HepG2 (cell line): ENCODE measurements around the gene GP1BA. TPM values are rescaled to one million over a fixed set of nuclear protein-coding genes. Genes with fewer than 3 reads are reported as not detected.

ENCODE experiments used
- EZH2 ChIP-seq: conservative IDR thresholded peaks from 2 replicates; pipeline ENCODE4 v1.6.1; 2012; ENCODE audit warnings: mild to moderate bottlenecking, low read depth, low read length, moderate library complexity
- GATA4 ChIP-seq: sonication (generic); IDR thresholded peaks from 2 replicates; pipeline ENCODE4 v1.6.1; 2016; ENCODE audit warnings: antibody characterized with exemption, low read depth, borderline replicate concordance
- KLF6 ChIP-seq: IDR thresholded peaks from 2 replicates; pipeline ENCODE4 v1.8.0; 2016; ENCODE audit warnings: missing biosample characterization, missing genetic modification reagents
- MATR3 ChIP-seq: sonication (generic); formaldehyde crosslinking; IDR thresholded peaks from 2 replicates; pipeline ENCODE4 v1.4.0; 2020; ENCODE audit warnings: missing genetic modification reagents
- NFIC ChIP-seq: IDR thresholded peaks from 2 replicates; pipeline ENCODE4 v1.6.1; 2012; ENCODE audit warnings: mild to moderate bottlenecking, low read length, inconsistent platforms
- NFYC ChIP-seq: IDR thresholded peaks from 2 replicates; pipeline ENCODE4 v1.6.1; 2016; ENCODE audit warnings: missing genetic modification reagents, missing compliant biosample characterization
- SIN3B ChIP-seq: fragments of 150-350 bp; IDR thresholded peaks from 2 replicates; pipeline ENCODE4 v1.6.1; 2014; ENCODE audit warnings: low read length
- SPEN ChIP-seq: sonication (generic); formaldehyde crosslinking; IDR thresholded peaks from 2 replicates; pipeline ENCODE4 v1.5.1; 2020; ENCODE audit warnings: low read depth, mild to moderate bottlenecking, missing genetic modification reagents
- SRY ChIP-seq: sonication (generic); formaldehyde crosslinking; IDR thresholded peaks from 2 replicates; pipeline ENCODE4 v1.8.0; 2022; ENCODE audit warnings: mild to moderate bottlenecking, missing genetic modification reagents
- TARDBP ChIP-seq: sonication (generic); formaldehyde crosslinking; IDR thresholded peaks from 2 replicates; pipeline ENCODE4 v1.8.0; 2022; ENCODE audit warnings: mild to moderate bottlenecking, missing genetic modification reagents
- ZBTB38 ChIP-seq: sonication (generic); formaldehyde crosslinking; IDR thresholded peaks from 2 replicates; pipeline ENCODE4 v1.5.1; 2020; ENCODE audit warnings: mild to moderate bottlenecking, missing genetic modification reagents
- ZBTB49 ChIP-seq: sonication (generic); formaldehyde crosslinking; IDR thresholded peaks from 2 replicates; pipeline ENCODE4 v1.4.0; 2020; ENCODE audit warnings: missing genetic modification reagents, borderline replicate concordance
- ZBTB7B ChIP-seq: sonication (generic); formaldehyde crosslinking; IDR thresholded peaks from 2 replicates; pipeline ENCODE4 v1.4.0; 2020; ENCODE audit warnings: missing genetic modification reagents
- ZFP36L1 ChIP-seq: sonication (generic); formaldehyde crosslinking; IDR thresholded peaks from 2 replicates; pipeline ENCODE4 v1.8.0; 2022; ENCODE audit warnings: mild to moderate bottlenecking, missing genetic modification reagents, moderate library complexity
- ZNF17 ChIP-seq: sonication (generic); formaldehyde crosslinking; IDR thresholded peaks from 2 replicates; pipeline ENCODE4 v1.5.0; 2020; ENCODE audit warnings: mild to moderate bottlenecking, missing genetic modification reagents
- ZNF180 ChIP-seq: sonication (generic); formaldehyde crosslinking; IDR thresholded peaks from 2 replicates; pipeline ENCODE4 v1.4.0; 2020; ENCODE audit warnings: low read depth, missing genetic modification reagents, borderline replicate concordance
- ZNF383 ChIP-seq: sonication (generic); formaldehyde crosslinking; IDR thresholded peaks from 2 replicates; pipeline ENCODE4 v1.4.0; 2020; ENCODE audit warnings: missing genetic modification reagents, mild to moderate bottlenecking, borderline replicate concordance
- ZNF430 ChIP-seq: sonication (generic); formaldehyde crosslinking; IDR thresholded peaks from 2 replicates; pipeline ENCODE4 v1.9.0; 2021; ENCODE audit warnings: mild to moderate bottlenecking, missing genetic modification reagents
- ZNF460 ChIP-seq: sonication (generic); formaldehyde crosslinking; IDR thresholded peaks from 2 replicates; pipeline ENCODE4 v1.5.1; 2020; ENCODE audit warnings: missing genetic modification reagents, mild to moderate bottlenecking, borderline replicate concordance
- ZNF598 ChIP-seq: sonication (generic); formaldehyde crosslinking; IDR thresholded peaks from 2 replicates; pipeline ENCODE4 v1.5.1; 2020; ENCODE audit warnings: mild to moderate bottlenecking, missing genetic modification reagents, borderline replicate concordance
- ZNF670 ChIP-seq: sonication (generic); formaldehyde crosslinking; IDR thresholded peaks from 2 replicates; pipeline ENCODE4 v1.8.0; 2022; ENCODE audit warnings: mild to moderate bottlenecking, missing genetic modification reagents, borderline replicate concordance
- ZNF674 ChIP-seq: sonication (generic); formaldehyde crosslinking; IDR thresholded peaks from 2 replicates; pipeline ENCODE4 v1.5.0; 2020; ENCODE audit warnings: low read depth, mild to moderate bottlenecking, missing genetic modification reagents
- polyA plus RNA-seq, 8 experiments: library from polyadenylated mRNA; depleted of rRNA in 3 of 8; stranded (reverse) in 7 of 8; unstranded in 1 of 8; fragments of >200 nt; fragmentation: Illumina TruSeq in 4 of 8; extraction: Trizol in 4 of 8; gene quantifications; 2 replicates each; pipeline versions ENCODE4 v1.2.1 to v1.2.3, GENCODE V29; 2011 to 2016; ENCODE audit warnings: low read depth in 4 of 8, missing spikeins in 1 of 8, mixed read lengths in 1 of 8; ENCODE audit not compliant: insufficient read depth in 1 of 8
- total RNA-seq, 5 experiments: library from RNA; depleted of rRNA; stranded (reverse); fragments of >200 nt; fragmentation: Illumina TruSeq; extraction: Trizol; gene quantifications; 2 replicates each; pipeline ENCODE4 v1.2.3, GENCODE V29; 2016; ENCODE audit warnings: low read depth in 1 of 5
- TF ChIP-seq, protein P1 (sequence below): IDR thresholded peaks from 2 replicates; pipeline ENCODE4 v1.6.1; 2016
- TF ChIP-seq, protein P2 (sequence below): sonication (generic); formaldehyde crosslinking; IDR thresholded peaks from 2 replicates; pipeline ENCODE4 v1.4.0; 2020; ENCODE audit warnings: missing genetic modification reagents, borderline replicate concordance

Gene GP1BA
- total and polyA plus RNA-seq, 2 of the 13 experiments (the other 11 are each of a cell fraction or from before 2014, with no cell fraction given), result not detected

GRCh38 chr17:4945176-4945943, 13.3 kb downstream of the GP1BA start (continued):
- TF ChIP-seq ZNF670 (CRISPR knock-in tag) (no peak), NFIC (no peak), TARDBP (CRISPR knock-in tag) (no peak; the same call in 1 of the 2 replicates), SRY (no peak), SPEN (CRISPR knock-in tag) (no peak), KLF6 (no peak), NFYC (CRISPR knock-in tag) (no peak), ZNF460 (CRISPR knock-in tag) (no peak), MATR3 (no peak), ZBTB38 (no peak), EZH2 (no peak), ZBTB7B (CRISPR knock-in tag) (no peak), ZNF674 (CRISPR knock-in tag) (no peak), ZNF383 (no peak), ZBTB49 (CRISPR knock-in tag) (no peak), ZNF430 (no peak), GATA4 (peak; percentile 41; the same call in 1 of the 2 replicates), ZNF17 (CRISPR knock-in tag) (no peak), SIN3B (no peak), ZNF180 (CRISPR knock-in tag) (no peak), ZNF598 (no peak), ZFP36L1 (CRISPR knock-in tag) (no peak)
- TF ChIP-seq, protein P1, sequence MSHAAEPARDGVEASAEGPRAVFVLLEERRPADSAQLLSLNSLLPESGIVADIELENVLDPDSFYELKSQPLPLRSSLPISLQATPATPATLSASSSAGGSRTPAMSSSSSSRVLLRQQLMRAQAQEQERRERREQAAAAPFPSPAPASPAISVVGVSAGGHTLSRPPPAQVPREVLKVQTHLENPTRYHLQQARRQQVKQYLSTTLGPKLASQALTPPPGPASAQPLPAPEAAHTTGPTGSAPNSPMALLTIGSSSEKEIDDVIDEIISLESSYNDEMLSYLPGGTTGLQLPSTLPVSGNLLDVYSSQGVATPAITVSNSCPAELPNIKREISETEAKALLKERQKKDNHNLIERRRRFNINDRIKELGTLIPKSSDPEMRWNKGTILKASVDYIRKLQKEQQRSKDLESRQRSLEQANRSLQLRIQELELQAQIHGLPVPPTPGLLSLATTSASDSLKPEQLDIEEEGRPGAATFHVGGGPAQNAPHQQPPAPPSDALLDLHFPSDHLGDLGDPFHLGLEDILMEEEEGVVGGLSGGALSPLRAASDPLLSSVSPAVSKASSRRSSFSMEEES (CRISPR knock-in tag), result no peak
- TF ChIP-seq, protein P2, sequence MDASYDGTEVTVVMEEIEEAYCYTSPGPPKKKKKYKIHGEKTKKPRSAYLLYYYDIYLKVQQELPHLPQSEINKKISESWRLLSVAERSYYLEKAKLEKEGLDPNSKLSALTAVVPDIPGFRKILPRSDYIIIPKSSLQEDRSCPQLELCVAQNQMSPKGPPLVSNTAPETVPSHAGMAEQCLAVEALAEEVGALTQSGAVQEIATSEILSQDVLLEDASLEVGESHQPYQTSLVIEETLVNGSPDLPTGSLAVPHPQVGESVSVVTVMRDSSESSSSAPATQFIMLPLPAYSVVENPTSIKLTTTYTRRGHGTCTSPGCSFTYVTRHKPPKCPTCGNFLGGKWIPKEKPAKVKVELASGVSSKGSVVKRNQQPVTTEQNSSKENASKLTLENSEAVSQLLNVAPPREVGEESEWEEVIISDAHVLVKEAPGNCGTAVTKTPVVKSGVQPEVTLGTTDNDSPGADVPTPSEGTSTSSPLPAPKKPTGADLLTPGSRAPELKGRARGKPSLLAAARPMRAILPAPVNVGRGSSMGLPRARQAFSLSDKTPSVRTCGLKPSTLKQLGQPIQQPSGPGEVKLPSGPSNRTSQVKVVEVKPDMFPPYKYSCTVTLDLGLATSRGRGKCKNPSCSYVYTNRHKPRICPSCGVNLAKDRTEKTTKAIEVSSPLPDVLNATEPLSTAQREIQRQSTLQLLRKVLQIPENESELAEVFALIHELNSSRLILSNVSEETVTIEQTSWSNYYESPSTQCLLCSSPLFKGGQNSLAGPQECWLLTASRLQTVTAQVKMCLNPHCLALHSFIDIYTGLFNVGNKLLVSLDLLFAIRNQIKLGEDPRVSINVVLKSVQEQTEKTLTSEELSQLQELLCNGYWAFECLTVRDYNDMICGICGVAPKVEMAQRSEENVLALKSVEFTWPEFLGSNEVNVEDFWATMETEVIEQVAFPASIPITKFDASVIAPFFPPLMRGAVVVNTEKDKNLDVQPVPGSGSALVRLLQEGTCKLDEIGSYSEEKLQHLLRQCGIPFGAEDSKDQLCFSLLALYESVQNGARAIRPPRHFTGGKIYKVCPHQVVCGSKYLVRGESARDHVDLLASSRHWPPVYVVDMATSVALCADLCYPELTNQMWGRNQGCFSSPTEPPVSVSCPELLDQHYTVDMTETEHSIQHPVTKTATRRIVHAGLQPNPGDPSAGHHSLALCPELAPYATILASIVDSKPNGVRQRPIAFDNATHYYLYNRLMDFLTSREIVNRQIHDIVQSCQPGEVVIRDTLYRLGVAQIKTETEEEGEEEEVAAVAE (CRISPR knock-in tag), result 0 out of 2 replicates have a peak, but pooled peaks have one; percentile 18
